Measurements from ENCODE around the gene EIF4H.

DNA sequence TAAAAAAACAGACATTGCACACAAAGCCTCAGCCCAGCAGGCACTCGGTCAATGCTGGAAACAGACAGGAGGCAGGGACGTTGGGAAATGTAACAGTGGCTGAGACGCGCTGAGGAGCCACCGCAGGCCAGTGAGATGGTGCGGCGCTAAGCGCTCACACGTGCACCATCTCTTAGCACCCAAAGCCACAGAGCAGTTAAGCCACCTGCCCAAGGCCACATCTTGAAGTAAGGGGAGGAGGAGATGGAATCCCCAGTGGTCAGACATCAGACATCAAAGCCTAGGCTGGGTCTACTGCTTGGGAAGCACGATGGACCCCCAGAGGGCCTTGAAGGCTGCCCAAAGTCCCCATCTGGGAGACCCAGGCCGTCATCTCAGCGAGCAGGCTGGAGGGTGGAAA lies 51.2 kb downstream of the EIF4H start:
- TF ChIP-seq, protein P1, sequence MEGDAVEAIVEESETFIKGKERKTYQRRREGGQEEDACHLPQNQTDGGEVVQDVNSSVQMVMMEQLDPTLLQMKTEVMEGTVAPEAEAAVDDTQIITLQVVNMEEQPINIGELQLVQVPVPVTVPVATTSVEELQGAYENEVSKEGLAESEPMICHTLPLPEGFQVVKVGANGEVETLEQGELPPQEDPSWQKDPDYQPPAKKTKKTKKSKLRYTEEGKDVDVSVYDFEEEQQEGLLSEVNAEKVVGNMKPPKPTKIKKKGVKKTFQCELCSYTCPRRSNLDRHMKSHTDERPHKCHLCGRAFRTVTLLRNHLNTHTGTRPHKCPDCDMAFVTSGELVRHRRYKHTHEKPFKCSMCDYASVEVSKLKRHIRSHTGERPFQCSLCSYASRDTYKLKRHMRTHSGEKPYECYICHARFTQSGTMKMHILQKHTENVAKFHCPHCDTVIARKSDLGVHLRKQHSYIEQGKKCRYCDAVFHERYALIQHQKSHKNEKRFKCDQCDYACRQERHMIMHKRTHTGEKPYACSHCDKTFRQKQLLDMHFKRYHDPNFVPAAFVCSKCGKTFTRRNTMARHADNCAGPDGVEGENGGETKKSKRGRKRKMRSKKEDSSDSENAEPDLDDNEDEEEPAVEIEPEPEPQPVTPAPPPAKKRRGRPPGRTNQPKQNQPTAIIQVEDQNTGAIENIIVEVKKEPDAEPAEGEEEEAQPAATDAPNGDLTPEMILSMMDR (optimal IDR thresholded peaks at IDR 0.05 in 1 of 3, IDR thresholded peaks at IDR 0.05 in 1 of 3, conservative IDR thresholded peaks at IDR 0.05 in 1 of 3; ENCODE audit: extremely low read depth in 1 of 3, insufficient read depth in 2 of 3, low read length in 3 of 3), result no peak
- no peak for TF ChIP-seq EZH2 (IDR thresholded peaks at IDR 0.05; ENCODE audit: low read length)

All from keratinocyte (primary cell).